ENCODE measurements around the gene EREG. TPM values are rescaled to one million over a fixed set of nuclear protein-coding genes. Genes with fewer than 3 reads are reported as not detected.

EREG gene
- total and polyA plus RNA-seq, 12 donors = 0.08 to 1.4 (median 0.30) TPM; not detected in 8

DNA sequence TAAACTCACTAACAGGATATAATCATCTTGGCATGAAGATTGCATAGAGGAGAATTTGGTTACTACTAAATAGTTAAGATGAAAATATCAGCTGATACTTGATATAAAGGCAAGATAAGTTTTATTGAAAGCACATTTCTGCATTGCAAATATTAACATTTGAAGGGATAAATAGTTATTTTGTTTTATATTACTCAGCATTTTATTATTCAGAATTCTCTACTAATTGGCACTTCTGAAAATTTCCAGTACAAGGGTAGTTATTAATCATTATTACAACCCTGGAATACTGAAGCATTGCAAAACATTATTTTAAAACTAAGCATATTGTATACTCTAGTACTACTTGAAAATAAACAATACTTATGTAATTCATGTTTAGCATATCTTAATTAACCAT, 47.3 kb downstream of the EREG start:
- H3K9me3 ChIP-seq (replicated peaks in 1 of 3) = no peaks in the 10 kb centered on the region
- H3K27ac ChIP-seq = no peak overlapping the region
- no peaks in the 10 kb centered on the region for H3K4me1 ChIP-seq (replicated peaks in 1 of 2)
- DNase-seq = no peak
- intact Hi-C loops (cut with DNase I) = no loop called here
- no peak for TF ChIP-seq CTCF (IDR thresholded peaks at IDR 0.05)
- no peak for TF ChIP-seq POLR2A (IDR thresholded peaks at IDR 0.05)
- no peaks in the 10 kb centered on the region for H3K27me3 ChIP-seq
- H3K36me3 ChIP-seq (replicated peaks in 1 of 2) = no peaks in the 10 kb centered on the region
- H3K4me3 ChIP-seq = no peak overlapping the region

- no peak for DNase-seq
- Histone ChIP-seq H3K36me3 (replicated peaks in 1 of 2) (no peaks in the 10 kb centered on the region), H3K27ac (no peak overlapping the region), H3K27me3 (no peaks in the 10 kb centered on the region), H3K4me3 (no peak overlapping the region), H3K9me3 (replicated peaks in 1 of 3) (no peaks in the 10 kb centered on the region), H3K4me1 (replicated peaks in 1 of 2) (no peaks in the 10 kb centered on the region)
- TF ChIP-seq POLR2A (IDR thresholded peaks at IDR 0.05) = no peak
- intact Hi-C loops (cut with DNase I) = no loop called here
These were observed 48.3 kb downstream of the EREG start for GRCh38 chr4:74413265-74413664.

- no peaks in the 10 kb centered on the region for H3K27me3 ChIP-seq
- WGBS, 4 donors = 50 to 66% (median 59%) methylated on average over 5 of the region's 5 CpGs
- intact Hi-C loops (cut with DNase I) = no loop called here
These were observed 49.3 kb downstream of the EREG start for GRCh38 chr4:74414149-74414809.

GRCh38 chr4:74415602-74416300, 50.8 kb downstream of the EREG start:
- no peak for TF ChIP-seq CTCF (IDR thresholded peaks at IDR 0.05)
- TF ChIP-seq POLR2A (IDR thresholded peaks at IDR 0.05) = no peak
- DNase-seq = no peak
- no peak overlapping the region for H3K27ac ChIP-seq
- no peak overlapping the region for H3K4me3 ChIP-seq
- H3K36me3 ChIP-seq (replicated peaks in 1 of 2) = no peaks in the 10 kb centered on the region
- intact Hi-C loops (cut with DNase I) = no loop called here
- WGBS, 4 donors = 78 to 87% (median 82%) methylated on average over 3 of the region's 3 CpGs
- no peaks in the 10 kb centered on the region for H3K9me3 ChIP-seq (replicated peaks in 1 of 3)
- H3K27me3 ChIP-seq = no peaks in the 10 kb centered on the region
- H3K4me1 ChIP-seq (replicated peaks in 1 of 2) = no peaks in the 10 kb centered on the region

More at GRCh38 chr4:74414149-74414809, 49.3 kb downstream of the EREG start:
- Histone ChIP-seq H3K27ac (no peak overlapping the region), H3K4me1 (replicated peaks in 1 of 2) (no peaks in the 10 kb centered on the region), H3K36me3 (replicated peaks in 1 of 2) (no peaks in the 10 kb centered on the region), H3K4me3 (no peak overlapping the region), H3K9me3 (replicated peaks in 1 of 3) (no peaks in the 10 kb centered on the region)
- DNase-seq = no peak
- no peak for TF ChIP-seq CTCF (IDR thresholded peaks at IDR 0.05)
- no peak for TF ChIP-seq POLR2A (IDR thresholded peaks at IDR 0.05)
